A673 (cell line): Measurements from ENCODE around the gene MMP2.

Experiments used
- EZH2 ChIP-seq: fragments of 200-600 bp; sonication (generic); IDR thresholded peaks from 2 replicates; pipeline ENCODE4 v1.6.1; 2017; ENCODE audit warnings: borderline replicate concordance, low read depth, mild to moderate bottlenecking, mixed read lengths, antibody characterized with exemption, low read length; ENCODE audit not compliant: poor library complexity, severe bottlenecking
- TF ChIP-seq, protein P1 (sequence below): fragments of 300-800, 200-600 bp; sonication (generic); conservative IDR thresholded peaks from 2 replicates; pipeline ENCODE4 v1.5.1; 2017; ENCODE audit warnings: low read depth, mild to moderate bottlenecking, antibody characterized with exemption, low read length, moderate library complexity, mixed read lengths

DNA sequence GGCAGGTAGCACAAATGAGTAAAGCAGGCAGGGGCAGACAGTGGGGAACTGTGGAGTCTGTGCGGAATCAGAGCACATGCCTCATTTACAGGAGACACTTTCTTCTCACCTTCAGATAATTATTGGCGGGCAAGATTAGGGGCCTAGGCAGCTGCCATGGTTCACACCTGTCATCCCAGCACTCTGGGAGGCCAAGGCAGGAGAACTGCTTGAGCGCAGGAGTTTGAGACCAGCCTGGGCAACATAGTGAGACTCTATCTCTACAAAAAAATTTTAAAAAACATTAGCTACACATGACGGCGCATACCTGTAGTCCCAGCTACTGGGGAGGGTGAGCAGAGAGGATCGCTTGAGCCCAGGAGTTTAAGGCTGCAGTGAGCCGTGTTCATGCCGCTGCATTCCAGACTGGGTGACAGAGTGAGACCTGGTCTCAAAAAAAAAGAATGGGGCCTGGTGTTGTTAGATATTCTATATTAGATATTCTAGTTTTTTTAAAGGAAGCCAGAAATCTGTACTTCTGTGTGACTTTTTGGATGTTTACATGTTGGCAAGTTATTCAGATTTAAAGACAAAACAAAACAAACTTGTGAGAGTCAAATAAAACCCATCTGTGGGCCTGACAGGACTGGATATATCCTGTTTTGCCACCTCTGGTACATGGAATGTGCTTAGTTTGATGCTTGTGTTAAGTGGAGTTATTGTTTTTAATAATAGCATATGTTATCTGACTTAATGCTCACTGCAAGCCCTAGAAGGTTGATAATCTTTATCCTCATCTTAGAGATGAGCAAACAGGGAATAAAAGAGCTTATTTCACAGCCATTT, 24.9 kb downstream of the MMP2 start:
- no peak for TF ChIP-seq EZH2
- TF ChIP-seq, protein P1, sequence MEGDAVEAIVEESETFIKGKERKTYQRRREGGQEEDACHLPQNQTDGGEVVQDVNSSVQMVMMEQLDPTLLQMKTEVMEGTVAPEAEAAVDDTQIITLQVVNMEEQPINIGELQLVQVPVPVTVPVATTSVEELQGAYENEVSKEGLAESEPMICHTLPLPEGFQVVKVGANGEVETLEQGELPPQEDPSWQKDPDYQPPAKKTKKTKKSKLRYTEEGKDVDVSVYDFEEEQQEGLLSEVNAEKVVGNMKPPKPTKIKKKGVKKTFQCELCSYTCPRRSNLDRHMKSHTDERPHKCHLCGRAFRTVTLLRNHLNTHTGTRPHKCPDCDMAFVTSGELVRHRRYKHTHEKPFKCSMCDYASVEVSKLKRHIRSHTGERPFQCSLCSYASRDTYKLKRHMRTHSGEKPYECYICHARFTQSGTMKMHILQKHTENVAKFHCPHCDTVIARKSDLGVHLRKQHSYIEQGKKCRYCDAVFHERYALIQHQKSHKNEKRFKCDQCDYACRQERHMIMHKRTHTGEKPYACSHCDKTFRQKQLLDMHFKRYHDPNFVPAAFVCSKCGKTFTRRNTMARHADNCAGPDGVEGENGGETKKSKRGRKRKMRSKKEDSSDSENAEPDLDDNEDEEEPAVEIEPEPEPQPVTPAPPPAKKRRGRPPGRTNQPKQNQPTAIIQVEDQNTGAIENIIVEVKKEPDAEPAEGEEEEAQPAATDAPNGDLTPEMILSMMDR, result no peak
